ENCODE measurements around the gene CBL.

CBL gene

GRCh38 chr11:119299416-119299815 is 93.3 kb downstream of the CBL start:
- Histone ChIP-seq H3K4me1 (ENCODE audit: insufficient read depth, poor library complexity, severe bottlenecking) (no peaks in the 10 kb centered on the region), H3K27ac (ENCODE audit: poor library complexity, severe bottlenecking) (no peak overlapping the region), H3K9me3 (ENCODE audit: severe bottlenecking) (no peaks in the 10 kb centered on the region), H3K27me3 (ENCODE audit: insufficient read depth, poor library complexity, severe bottlenecking) (no peaks in the 10 kb centered on the region), H3K36me3 (ENCODE audit: low read depth) (peaks cover 74% of the 10 kb centered on the region), H3K4me3 (ENCODE audit: severe bottlenecking) (no peak overlapping the region)
- DNase-seq (ENCODE audit: low spot score) = no peak
- no peak for TF ChIP-seq CTCF (IDR thresholded peaks at IDR 0.05; ENCODE audit: poor library complexity, severe bottlenecking)
- no peak for ATAC-seq (ENCODE audit: low read depth)

GRCh38 chr11:119300198-119300964 is 94.2 kb downstream of the CBL start:
- no peak overlapping the region for H3K4me3 ChIP-seq (ENCODE audit: severe bottlenecking)
- H3K9me3 ChIP-seq (ENCODE audit: severe bottlenecking) = no peaks in the 10 kb centered on the region
- TF ChIP-seq CTCF (IDR thresholded peaks at IDR 0.05; ENCODE audit: poor library complexity, severe bottlenecking) = no peak
- ATAC-seq (ENCODE audit: low read depth) (no peak), DNase-seq (ENCODE audit: low spot score) (no peak)
- no peak overlapping the region for H3K27ac ChIP-seq (ENCODE audit: poor library complexity, severe bottlenecking)
- H3K4me1 ChIP-seq (ENCODE audit: insufficient read depth, poor library complexity, severe bottlenecking) = no peaks in the 10 kb centered on the region
- no peaks in the 10 kb centered on the region for H3K27me3 ChIP-seq (ENCODE audit: insufficient read depth, poor library complexity, severe bottlenecking)
- peaks cover 74% of the 10 kb centered on the region for H3K36me3 ChIP-seq (ENCODE audit: low read depth)

GRCh38 chr11:119303227-119303718 is 97.1 kb downstream of the CBL start:
- H3K9me3 ChIP-seq (ENCODE audit: severe bottlenecking) = no peaks in the 10 kb centered on the region
- H3K4me3 ChIP-seq (ENCODE audit: severe bottlenecking) = no peak overlapping the region
- no peak for TF ChIP-seq CTCF (IDR thresholded peaks at IDR 0.05; ENCODE audit: poor library complexity, severe bottlenecking)
- DNase-seq (ENCODE audit: low spot score) = no peak
- no peak overlapping the region for H3K27ac ChIP-seq (ENCODE audit: poor library complexity, severe bottlenecking)
- H3K4me1 ChIP-seq (ENCODE audit: insufficient read depth, poor library complexity, severe bottlenecking) = no peaks in the 10 kb centered on the region
- H3K36me3 ChIP-seq (ENCODE audit: low read depth) = peaks cover 57% of the 10 kb centered on the region
- no peaks in the 10 kb centered on the region for H3K27me3 ChIP-seq (ENCODE audit: insufficient read depth, poor library complexity, severe bottlenecking)
- no peak for ATAC-seq (ENCODE audit: low read depth)

GRCh38 chr11:119305556-119306372 is 99.6 kb downstream of the CBL start:
- no peaks in the 10 kb centered on the region for H3K27me3 ChIP-seq (ENCODE audit: insufficient read depth, poor library complexity, severe bottlenecking)
- TF ChIP-seq CTCF (IDR thresholded peaks at IDR 0.05; ENCODE audit: poor library complexity, severe bottlenecking) = no peak
- no peak overlapping the region for H3K4me3 ChIP-seq (ENCODE audit: severe bottlenecking)
- H3K4me1 ChIP-seq (ENCODE audit: insufficient read depth, poor library complexity, severe bottlenecking) = no peaks in the 10 kb centered on the region
- H3K9me3 ChIP-seq (ENCODE audit: severe bottlenecking) = no peaks in the 10 kb centered on the region
- H3K27ac ChIP-seq (ENCODE audit: poor library complexity, severe bottlenecking) = no peak overlapping the region
- no peak for ATAC-seq (ENCODE audit: low read depth)
- H3K36me3 ChIP-seq (ENCODE audit: low read depth) = peaks cover 35% of the 10 kb centered on the region
- no peak for DNase-seq (ENCODE audit: low spot score)
